HUDEP-2 (cell line): ENCODE results near the gene ARID2.

Source experiments
- DNase-seq, 76 experiments: peaks; one replicate each; lab custom pipeline; 2025; ENCODE audit not compliant: unreplicated experiment in 76 of 76; lab: John Stamatoyannopoulos, UW

ARID2 gene

GRCh38 chr12:45850302-45850701 lies 120.8 kb downstream of the ARID2 start:
- no peak for DNase-seq

GRCh38 chr12:45852508-45852907 lies 123.0 kb downstream of the ARID2 start:
- no peak for DNase-seq

- DNase-seq, result no peak
These were observed 124.0 kb downstream of the ARID2 start for GRCh38 chr12:45853550-45853949.

- DNase-seq, result no peak
These were observed 133.8 kb downstream of the ARID2 start for GRCh38 chr12:45863332-45863731.

- DNase-seq, result no peak
These were observed 136.8 kb downstream of the ARID2 start for GRCh38 chr12:45866299-45866698.

GRCh38 chr12:45872446-45872845 lies 142.9 kb downstream of the ARID2 start:
- peak in 28 of 76 experiments; percentile 2 to 65 (median 12) for DNase-seq

GRCh38 chr12:45877069-45877468 lies 147.6 kb downstream of the ARID2 start:
- no peak for DNase-seq

GRCh38 chr12:45878630-45879255 lies 149.2 kb downstream of the ARID2 start:
- DNase-seq, result no peak

GRCh38 chr12:45879363-45879895 lies 149.9 kb downstream of the ARID2 start:
- peak in 1 of 76 experiments; percentile 15 for DNase-seq

- DNase-seq, result no peak
These were observed 151.0 kb downstream of the ARID2 start for GRCh38 chr12:45880533-45880932.

GRCh38 chr12:45883187-45883586 lies 153.7 kb downstream of the ARID2 start:
- no peak for DNase-seq

GRCh38 chr12:45886685-45887084 lies 157.2 kb downstream of the ARID2 start:
- no peak for DNase-seq

- no peak for DNase-seq
These were observed 158.0 kb downstream of the ARID2 start for GRCh38 chr12:45887544-45887943.

- no peak for DNase-seq
These were observed 160.8 kb downstream of the ARID2 start for GRCh38 chr12:45890276-45890675.

GRCh38 chr12:45893240-45893639 lies 163.7 kb downstream of the ARID2 start:
- DNase-seq, result peak in 3 of 76 experiments; percentile 5 to 30 (median 6)

GRCh38 chr12:45895961-45896360 lies 166.5 kb downstream of the ARID2 start:
- DNase-seq, result no peak

- no peak for DNase-seq
These were observed 168.6 kb downstream of the ARID2 start for GRCh38 chr12:45898094-45898493.

- DNase-seq, result no peak
These were observed 178.4 kb downstream of the ARID2 start for GRCh38 chr12:45907955-45908354.

GRCh38 chr12:45909041-45909713 lies 179.7 kb downstream of the ARID2 start:
- DNase-seq, result no peak

GRCh38 chr12:45912774-45913173 lies 183.3 kb downstream of the ARID2 start:
- DNase-seq, result no peak

- DNase-seq, result no peak
These were observed 184.1 kb downstream of the ARID2 start for GRCh38 chr12:45913631-45914030.

GRCh38 chr12:45914090-45914489 lies 184.6 kb downstream of the ARID2 start:
- no peak for DNase-seq
